ENCODE results near the gene FAM228A.
"Not testable (repeated sequence)": the region's sequence is repeated elsewhere in the genome, so short reads cannot be mapped to it uniquely, and the experiment has no call there.

Gene FAM228A

GRCh38 chr2:24191156-24191555, 16.3 kb downstream of the FAM228A start:
- DNase-seq (ENCODE audit: low read depth in 2 of 2): no peak

GRCh38 chr2:24191848-24192247, 17.0 kb downstream of the FAM228A start:
- no peak for DNase-seq (ENCODE audit: low read depth in 2 of 2)

- DNase-seq (ENCODE audit: low read depth in 2 of 2): not testable (repeated sequence)
Measured at GRCh38 chr2:24197213-24197612, 22.4 kb downstream of the FAM228A start.

- no peak for DNase-seq (ENCODE audit: low read depth in 2 of 2)
Measured at GRCh38 chr2:24199968-24200590, 25.2 kb downstream of the FAM228A start.

- DNase-seq (ENCODE audit: low read depth in 2 of 2): no peak
Measured at GRCh38 chr2:24200799-24201198, 25.9 kb downstream of the FAM228A start.

- no peak for DNase-seq (ENCODE audit: low read depth in 2 of 2)
Measured at GRCh38 chr2:24203029-24203786, 28.4 kb downstream of the FAM228A start.

- DNase-seq (ENCODE audit: low read depth in 2 of 2): no peak
Measured at GRCh38 chr2:24203787-24204150, 28.9 kb downstream of the FAM228A start.

- DNase-seq (ENCODE audit: low read depth in 2 of 2): no peak
Measured at GRCh38 chr2:24204505-24204904, 29.7 kb downstream of the FAM228A start.

GRCh38 chr2:24205131-24205530, 30.3 kb downstream of the FAM228A start:
- no peak for DNase-seq (ENCODE audit: low read depth in 2 of 2)

- no peak for DNase-seq (ENCODE audit: low read depth in 2 of 2)
Measured at GRCh38 chr2:24206242-24206641, 31.4 kb downstream of the FAM228A start.

GRCh38 chr2:24206714-24207113, 31.9 kb downstream of the FAM228A start:
- DNase-seq (ENCODE audit: low read depth in 2 of 2): no peak

GRCh38 chr2:24207359-24207758, 32.5 kb downstream of the FAM228A start:
- no peak for DNase-seq (ENCODE audit: low read depth in 2 of 2)

- DNase-seq (ENCODE audit: low read depth in 2 of 2): no peak
Measured at GRCh38 chr2:24208490-24208889, 33.6 kb downstream of the FAM228A start.

- DNase-seq (ENCODE audit: low read depth in 2 of 2): no peak
Measured at GRCh38 chr2:24209389-24210105, 34.7 kb downstream of the FAM228A start.

GRCh38 chr2:24210106-24210455, 35.2 kb downstream of the FAM228A start:
- DNase-seq (ENCODE audit: low read depth in 2 of 2): no peak

GRCh38 chr2:24210723-24211122, 35.9 kb downstream of the FAM228A start:
- no peak for DNase-seq (ENCODE audit: low read depth in 2 of 2)

GRCh38 chr2:24211408-24211807, 36.6 kb downstream of the FAM228A start:
- DNase-seq (ENCODE audit: low read depth in 2 of 2): no peak

GRCh38 chr2:24214880-24215279, 40.0 kb downstream of the FAM228A start:
- DNase-seq (ENCODE audit: low read depth in 2 of 2): no peak

- DNase-seq (ENCODE audit: low read depth in 2 of 2): no peak
Measured at GRCh38 chr2:24220554-24221291, 45.9 kb downstream of the FAM228A start.

GRCh38 chr2:24221343-24222050, 46.6 kb downstream of the FAM228A start:
- DNase-seq (ENCODE audit: low read depth in 2 of 2): no peak

GRCh38 chr2:24222946-24223345, 48.1 kb downstream of the FAM228A start:
- DNase-seq (ENCODE audit: low read depth in 2 of 2): no peak

Data from stimulated activated CD4-positive, alpha-beta T cell treated with anti-CD3 and anti-CD28 coated beads, Interleukin-15, amount 100 ng/mL, for 48 hours (primary cell).